GM13976 (cell line): ENCODE data around the gene TNNT3.
A peak's percentile ranks its signal among the peaks of the same experiment; 100 is the strongest.

Source experiments
- DNase-seq: peaks from one replicate; pipeline ENCODE4 v3.0.0; 2012; ENCODE audit warnings: low spot score
- in situ Hi-C: fragments of 300-500 bp; cut with MboI; formaldehyde crosslinking; loops from one replicate; pipeline ENCODE4 v1.12.0; 2022; ENCODE audit warnings: low sequenced_read_pairs, mixed read lengths, inconsistent platforms; ENCODE audit not compliant: unreplicated experiment
- TF ChIP-seq, protein P1 (sequence below): IDR thresholded peaks from 2 replicates; pipeline ENCODE4 v1.5.1; 2012; ENCODE audit warnings: borderline replicate concordance, mild to moderate bottlenecking; ENCODE audit not compliant: insufficient read depth; ENCODE audit errors: extremely low read depth, missing control alignments, control extremely low read depth

Gene TNNT3

DNA sequence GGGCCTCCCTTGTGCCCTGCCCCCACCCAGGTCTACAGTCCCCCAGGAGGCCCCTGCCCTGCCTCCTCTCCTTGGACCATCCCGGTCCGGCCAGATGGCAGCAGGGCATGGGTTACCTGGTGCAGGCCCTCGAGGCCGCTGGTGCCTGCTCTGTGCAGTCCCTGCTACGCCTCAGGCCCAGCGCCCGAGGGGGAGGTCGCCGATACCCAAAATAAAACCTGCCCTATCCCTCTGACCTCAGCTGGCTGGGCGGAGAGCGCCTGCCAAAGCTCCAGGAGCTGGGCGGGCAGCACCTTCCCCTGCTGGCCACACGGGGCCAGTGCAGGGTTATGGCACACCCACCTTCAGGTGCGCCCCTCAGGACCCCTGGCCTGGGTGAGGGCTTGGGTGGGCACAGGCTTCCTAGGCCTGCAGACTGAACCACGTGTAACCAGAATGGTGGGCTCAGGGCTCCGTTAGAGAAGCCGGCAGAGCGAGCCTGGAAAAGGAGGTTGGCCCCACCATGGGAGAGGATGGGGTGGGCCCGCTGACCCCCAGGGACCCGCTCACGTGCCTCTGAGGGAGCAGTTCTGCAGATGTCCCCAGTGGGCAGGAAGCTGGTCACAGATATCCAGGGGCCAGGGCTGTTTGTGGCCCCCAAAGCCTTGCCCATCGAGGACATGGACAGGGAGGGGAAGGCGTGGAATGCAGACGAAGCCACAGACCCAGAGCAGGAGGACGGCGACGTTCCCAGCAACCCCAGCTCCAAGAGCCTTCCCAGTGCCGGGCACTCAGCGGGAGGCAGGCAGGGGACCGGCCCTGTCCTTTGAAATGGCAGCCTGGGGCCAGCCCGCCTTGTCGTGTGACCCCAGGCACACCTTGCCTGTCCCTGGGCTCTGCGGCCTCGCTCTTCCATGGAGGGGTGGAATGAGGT, 1.7 kb upstream of the TNNT3 start:
- in situ Hi-C loops = loop anchor here (5.0 kb wide), 1 partner anchor 35 kb away; no protein-coding TSS in a partner anchor
- TF ChIP-seq, protein P1, sequence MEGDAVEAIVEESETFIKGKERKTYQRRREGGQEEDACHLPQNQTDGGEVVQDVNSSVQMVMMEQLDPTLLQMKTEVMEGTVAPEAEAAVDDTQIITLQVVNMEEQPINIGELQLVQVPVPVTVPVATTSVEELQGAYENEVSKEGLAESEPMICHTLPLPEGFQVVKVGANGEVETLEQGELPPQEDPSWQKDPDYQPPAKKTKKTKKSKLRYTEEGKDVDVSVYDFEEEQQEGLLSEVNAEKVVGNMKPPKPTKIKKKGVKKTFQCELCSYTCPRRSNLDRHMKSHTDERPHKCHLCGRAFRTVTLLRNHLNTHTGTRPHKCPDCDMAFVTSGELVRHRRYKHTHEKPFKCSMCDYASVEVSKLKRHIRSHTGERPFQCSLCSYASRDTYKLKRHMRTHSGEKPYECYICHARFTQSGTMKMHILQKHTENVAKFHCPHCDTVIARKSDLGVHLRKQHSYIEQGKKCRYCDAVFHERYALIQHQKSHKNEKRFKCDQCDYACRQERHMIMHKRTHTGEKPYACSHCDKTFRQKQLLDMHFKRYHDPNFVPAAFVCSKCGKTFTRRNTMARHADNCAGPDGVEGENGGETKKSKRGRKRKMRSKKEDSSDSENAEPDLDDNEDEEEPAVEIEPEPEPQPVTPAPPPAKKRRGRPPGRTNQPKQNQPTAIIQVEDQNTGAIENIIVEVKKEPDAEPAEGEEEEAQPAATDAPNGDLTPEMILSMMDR = peak; percentile 43

DNA sequence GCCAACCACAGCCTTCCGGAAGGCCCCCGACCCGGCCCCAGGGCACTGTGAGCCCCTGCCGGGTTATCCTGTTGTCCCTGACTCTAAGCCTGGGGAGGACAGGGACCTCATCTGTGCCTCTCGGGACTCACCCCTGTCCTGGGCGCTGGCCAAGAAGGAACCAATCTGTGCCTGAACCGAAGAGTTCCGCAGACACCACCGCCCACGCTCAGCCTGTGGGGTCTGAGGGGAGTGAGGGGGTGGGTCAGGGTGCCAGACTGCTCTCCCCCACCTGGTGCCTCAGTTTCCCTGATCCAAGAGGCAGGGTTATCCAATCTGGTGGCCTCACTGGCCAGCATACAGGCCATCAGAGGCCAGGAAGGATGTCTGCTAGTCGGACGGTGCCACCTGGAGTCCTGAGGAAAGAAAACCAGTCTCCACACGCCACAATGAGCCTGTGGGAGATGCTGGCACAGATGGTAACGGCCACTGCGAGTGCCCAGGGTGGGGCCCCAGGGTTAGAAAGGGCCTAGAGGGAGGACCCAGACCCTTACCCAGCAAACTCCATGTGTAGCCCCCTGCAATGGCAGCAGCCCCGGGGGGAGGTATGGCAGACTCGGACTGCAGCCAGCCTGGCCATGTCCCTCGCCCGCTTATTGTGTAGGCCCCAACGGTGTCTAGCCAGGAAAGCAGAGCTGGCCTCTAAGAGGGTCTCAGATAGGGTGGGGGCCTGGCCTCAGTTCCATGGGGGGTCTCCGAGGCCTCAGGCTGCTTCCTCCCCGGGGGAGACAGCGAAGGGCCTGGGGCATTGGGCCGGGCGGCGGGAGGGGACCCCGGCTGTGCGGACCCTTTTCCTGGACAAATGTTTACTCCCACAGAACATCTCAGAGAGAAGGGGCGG, 827 bp upstream of the TNNT3 start:
- TF ChIP-seq, protein P1 = peak; percentile 16
- peak; percentile 51 for DNase-seq
- in situ Hi-C loops = loop anchor here (5.0 kb wide), 1 partner anchor 36 kb away; no protein-coding TSS in a partner anchor

More for the DNA sequence above, 1.7 kb upstream of the TNNT3 start:
- DNase-seq = peak; percentile 68

DNA sequence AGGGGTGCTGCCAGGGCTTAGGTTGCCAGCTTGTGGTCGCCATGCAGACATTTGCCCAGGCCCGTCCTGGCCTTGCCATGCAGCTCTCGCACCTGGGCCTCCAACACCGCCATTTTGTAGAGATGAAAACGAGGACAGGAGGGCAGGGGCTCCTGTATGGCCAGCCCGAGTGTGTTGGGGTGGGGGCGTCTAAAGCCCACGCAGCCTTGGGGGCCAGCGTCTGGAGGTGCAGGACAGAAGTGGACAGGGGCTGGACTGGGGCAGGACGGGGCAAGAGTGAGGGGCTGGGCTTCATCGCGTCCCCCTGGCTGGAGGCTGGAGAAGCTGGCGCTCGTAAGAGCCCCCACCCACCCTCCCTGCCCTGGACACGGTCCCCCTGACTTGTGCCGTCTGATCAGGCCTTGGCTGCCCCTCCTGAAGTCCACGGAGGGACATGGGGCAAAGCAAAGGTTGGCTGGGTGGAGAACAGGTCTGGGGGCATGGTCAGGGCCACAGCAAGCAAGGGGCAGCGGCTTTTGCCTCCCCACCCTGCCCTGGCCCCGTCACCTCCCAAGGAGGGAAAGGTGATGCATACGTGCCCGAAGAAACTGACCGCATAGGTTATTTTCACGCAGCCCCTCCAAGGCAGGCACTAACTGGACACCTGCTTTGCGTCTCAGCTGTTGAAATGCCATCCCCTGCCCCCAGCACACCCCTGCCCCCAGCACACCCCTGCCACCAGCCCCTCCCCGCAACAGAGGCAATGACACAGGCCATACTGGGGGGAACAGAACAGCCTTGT, 815 bp downstream of the TNNT3 start:
- DNase-seq = no peak
- TF ChIP-seq, protein P1 = no peak
- in situ Hi-C loops = no loop called here

DNA sequence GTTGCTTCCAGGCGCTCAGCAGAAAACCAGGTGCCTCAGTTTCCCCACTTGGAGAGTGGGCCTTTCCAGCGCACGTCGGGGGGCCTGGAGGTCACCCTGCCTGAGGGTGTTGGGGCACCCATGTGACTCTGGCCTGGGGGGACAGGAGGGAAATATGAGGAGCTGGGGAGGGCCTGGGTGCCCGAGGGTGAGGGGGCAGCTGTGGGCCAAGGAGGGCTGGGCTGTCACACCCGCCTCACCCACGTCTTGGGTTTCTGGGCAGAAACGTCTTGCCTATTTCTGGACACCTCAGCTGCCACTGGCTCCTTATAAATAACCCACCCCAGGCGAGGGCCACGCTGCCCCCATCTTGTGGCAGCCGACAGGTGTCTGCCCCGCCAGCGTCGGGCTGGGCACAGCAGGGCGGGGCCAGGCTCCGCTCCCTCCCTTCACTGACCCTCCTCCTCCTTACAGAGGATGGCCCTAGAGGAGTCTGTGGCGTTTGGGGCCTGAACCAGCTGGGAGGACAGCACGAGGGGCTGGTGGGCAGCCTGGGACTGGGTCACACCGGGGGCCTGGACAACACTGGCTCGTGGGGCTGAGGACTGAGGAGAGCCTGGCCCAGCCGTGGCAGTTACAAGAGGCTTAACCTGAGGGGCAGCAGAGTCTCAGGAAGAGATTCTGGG, 1.5 kb downstream of the TNNT3 start:
- TF ChIP-seq, protein P1 = no peak
- in situ Hi-C loops = no loop called here
- DNase-seq = peak; percentile 46

DNA sequence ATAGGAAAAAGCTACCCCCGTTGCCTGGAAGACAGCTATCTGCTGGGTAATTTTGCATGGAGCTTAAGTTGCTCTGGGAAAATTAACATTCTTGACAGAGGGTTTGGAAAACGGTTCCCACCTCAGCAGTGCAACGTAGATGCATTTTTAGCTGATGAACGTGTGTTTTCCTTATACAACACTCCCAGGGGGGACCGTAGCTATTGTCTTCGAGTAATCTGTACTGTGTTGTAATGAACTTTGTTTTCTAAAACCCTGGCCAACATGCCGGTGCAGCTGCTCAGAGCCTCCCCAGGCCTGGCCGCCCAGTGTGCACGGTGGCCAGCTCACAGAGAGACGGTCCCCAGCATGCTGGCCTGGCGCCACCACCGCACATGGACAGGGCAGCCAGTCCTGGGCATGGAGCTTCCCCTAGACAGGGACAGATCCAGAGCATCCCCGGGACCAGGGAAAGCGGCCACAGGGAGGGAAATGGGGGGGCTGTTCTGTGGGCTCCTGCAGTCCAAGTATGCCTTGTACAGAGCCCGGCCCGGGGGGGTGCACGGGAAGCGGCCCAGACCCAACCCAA, 2.2 kb downstream of the TNNT3 start:
- TF ChIP-seq, protein P1 = no peak
- in situ Hi-C loops = no loop called here

More for the DNA sequence above, 2.2 kb downstream of the TNNT3 start:
- DNase-seq = peak; percentile 38
